Thyroid gland (tissue), 4 donors: Measurements from ENCODE around the gene PLCD1. TPM values are rescaled to one million over a fixed set of nuclear protein-coding genes. Genes with fewer than 3 reads are reported as not detected.
"Not testable (repeated sequence)": the region's sequence is repeated elsewhere in the genome, so short reads cannot be mapped to it uniquely, and the experiment has no call there.

Source experiments
- DNase-seq, 2 donors: peaks; one replicate each; pipeline ENCODE4 v3.0.0-alpha.2; 2019
- H3K27ac ChIP-seq, 3 donors: fragments of 200-600 bp; sonication (generic); 1 replicate in 2 of 3; 2 replicates in 1 of 3; pipeline ENCODE4 v1.5.1; 2016 to 2019; ENCODE audit warnings: mild to moderate bottlenecking in 1 of 3, moderate library complexity in 1 of 3
- H3K27me3 ChIP-seq: fragments of 200-600 bp; sonication (generic); one replicate; pipeline ENCODE4 v1.5.1; 2019
- H3K36me3 ChIP-seq, 2 donors: fragments of 200-600 bp; sonication (generic); one replicate each; pipeline ENCODE4 v1.5.1; 2016 to 2019
- H3K4me1 ChIP-seq, 2 donors: fragments of 200-600 bp; sonication (generic); one replicate each; pipeline ENCODE4 v1.5.1; 2017 to 2019
- H3K4me3 ChIP-seq, 3 donors: fragments of 200-600 bp; sonication (generic); replicated peaks in 1 of 3; 1 replicate in 2 of 3; 2 replicates in 1 of 3; pipeline ENCODE4 v1.5.1; 2016; ENCODE audit warnings: mild to moderate bottlenecking in 1 of 3
- H3K9me3 ChIP-seq: fragments of 200-600 bp; sonication (generic); one replicate; pipeline ENCODE4 v1.5.1; 2017
- CTCF ChIP-seq, 6 experiments: fragments of 200-600 bp in 3 of 6; fragments of 450-650 bp in 3 of 6; sonication (generic) in 3 of 6; IDR thresholded peaks; one replicate each; pipeline ENCODE4 v1.5.1; 2016 to 2019; ENCODE audit warnings: antibody characterized with exemption in 6 of 6, mild to moderate bottlenecking in 2 of 6, inconsistent platforms in 1 of 6, moderate library complexity in 1 of 6
- POLR2A ChIP-seq, 2 donors: fragments of 450-650 bp; IDR thresholded peaks; one replicate each; pipeline ENCODE4 v1.6.1; 2017; ENCODE audit warnings: antibody characterized with exemption in 2 of 2, mild to moderate bottlenecking in 2 of 2, moderate library complexity in 1 of 2
- WGBS, 2 donors: methylation state at CpG; one replicate each; pipeline ENCODE4 v1.1.5; 2017; 5-methylcytosine and 5-hydroxymethylcytosine counted together
- intact Hi-C: fragments of 100-400 bp; cut with DNase I; formaldehyde crosslinking; loops from one replicate; pipeline ENCODE4 v1.15.1; 2023
- total RNA-seq, 4 donors: library from RNA; depleted of rRNA; stranded (reverse); fragments of >200 nt; gene quantifications; one replicate each; pipeline ENCODE4 v1.2.3, GENCODE V29; 2016

The PLCD1 gene
- total RNA-seq, 4 donors from 2014 or later, result 13.8 to 19.9 (median 16.0) TPM

GRCh38 chr3:37973246-37974054 lies 56.0 kb downstream of the PLCD1 start:
- no peak overlapping the region for H3K4me3 ChIP-seq
- no peak overlapping the region for H3K27ac ChIP-seq
- H3K27me3 ChIP-seq, result no peaks in the 10 kb centered on the region
- peaks cover 0 to 7% of the 10 kb centered on the region in 2 donors for H3K4me1 ChIP-seq
- intact Hi-C loops, result no loop called here
- WGBS, 2 donors, result 88 to 91% methylated on average over 12 of the region's 12 CpGs
- peaks cover 0 to 5% of the 10 kb centered on the region in 2 donors for H3K36me3 ChIP-seq
- TF ChIP-seq CTCF (IDR thresholded peaks at IDR 0.05) (no peak), POLR2A (IDR thresholded peaks at IDR 0.05) (no peak)
- no peak for DNase-seq
- H3K9me3 ChIP-seq, result no peaks in the 10 kb centered on the region

GRCh38 chr3:37972056-37972455 lies 57.4 kb downstream of the PLCD1 start:
- H3K27me3 ChIP-seq, H3K27ac ChIP-seq, H3K9me3 ChIP-seq, intact Hi-C loops, H3K4me1 ChIP-seq, H3K36me3 ChIP-seq, H3K4me3 ChIP-seq, DNase-seq: not testable (repeated sequence)
- 92 to 94% methylated on average over 8 of the region's 8 CpGs for WGBS, 2 donors

DNA sequence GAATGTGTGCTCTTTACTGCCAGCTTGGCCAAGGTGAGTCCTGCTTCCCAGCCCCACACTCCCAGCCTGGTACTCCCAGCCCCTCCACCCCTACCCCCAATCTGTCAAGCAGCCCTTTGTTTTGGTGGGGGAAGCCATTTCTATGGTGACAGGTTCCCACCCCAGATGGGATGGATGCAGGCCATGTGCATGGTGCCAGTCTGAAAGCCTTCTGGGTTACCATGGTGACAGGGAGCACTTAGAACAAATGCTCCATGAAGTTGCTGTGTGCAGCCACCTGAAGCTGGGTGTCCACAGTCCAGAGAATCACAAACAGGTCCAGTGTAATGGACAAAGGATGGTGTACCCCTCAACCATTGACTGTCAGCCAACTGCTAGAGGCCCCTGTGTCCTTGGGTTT lies 58.0 kb downstream of the PLCD1 start:
- intact Hi-C loops, result no loop called here
- H3K36me3 ChIP-seq, result peaks cover 0 to 5% of the 10 kb centered on the region in 2 donors
- peaks cover 0 to 7% of the 10 kb centered on the region in 2 donors for H3K4me1 ChIP-seq
- TF ChIP-seq POLR2A (IDR thresholded peaks at IDR 0.05), result no peak
- DNase-seq, result no peak
- no peaks in the 10 kb centered on the region for H3K9me3 ChIP-seq
- no peaks in the 10 kb centered on the region for H3K27me3 ChIP-seq
- no peak overlapping the region for H3K27ac ChIP-seq
- no peak overlapping the region for H3K4me3 ChIP-seq

DNA sequence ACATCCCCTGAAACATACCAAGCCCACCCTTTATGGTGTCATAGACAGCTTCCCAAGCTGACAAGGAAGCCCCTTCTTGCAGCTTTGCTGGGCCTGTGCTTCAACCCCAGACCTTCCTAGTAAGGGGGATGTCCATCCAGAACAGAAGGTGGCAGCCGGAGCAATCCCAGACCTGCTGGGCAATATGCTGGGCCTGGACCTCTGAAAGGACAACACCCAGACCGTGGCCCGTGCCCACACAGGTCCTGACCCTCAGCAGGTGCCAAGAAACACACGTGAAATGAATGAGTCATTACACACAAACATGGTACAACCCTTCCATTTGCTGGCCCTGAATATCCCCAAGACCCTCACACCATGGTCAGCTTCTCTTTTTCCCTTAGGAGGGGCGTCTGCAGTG lies 58.6 kb downstream of the PLCD1 start:
- WGBS, 2 donors, result 93 to 95% methylated on average over 4 to 5 of the region's 5 CpGs

GRCh38 chr3:37969596-37970100 lies 59.8 kb downstream of the PLCD1 start:
- Histone ChIP-seq H3K27ac (no peak overlapping the region), H3K9me3 (no peaks in the 10 kb centered on the region), H3K27me3 (no peaks in the 10 kb centered on the region), H3K4me3 (no peak overlapping the region), H3K36me3 (no peaks in the 10 kb centered on the region), H3K4me1 (peaks cover 0 to 7% of the 10 kb centered on the region in 2 donors)
- DNase-seq, result no peak
- TF ChIP-seq CTCF (IDR thresholded peaks at IDR 0.05) (no peak), POLR2A (IDR thresholded peaks at IDR 0.05) (no peak)
- intact Hi-C loops, result no loop called here
- WGBS, 2 donors, result 70 to 82% methylated on average over 7 of the region's 7 CpGs

More for the DNA sequence above, 58.6 kb downstream of the PLCD1 start:
- H3K36me3 ChIP-seq, result peaks cover 0 to under 1% of the 10 kb centered on the region in 2 donors
- H3K27me3 ChIP-seq, result no peaks in the 10 kb centered on the region
- intact Hi-C loops, result no loop called here
- no peak overlapping the region for H3K27ac ChIP-seq
- H3K4me1 ChIP-seq, result peaks cover 0 to 7% of the 10 kb centered on the region in 2 donors
- no peak for TF ChIP-seq POLR2A (IDR thresholded peaks at IDR 0.05)
- no peak for TF ChIP-seq CTCF (IDR thresholded peaks at IDR 0.05)
- no peak for DNase-seq
- H3K9me3 ChIP-seq, result no peaks in the 10 kb centered on the region
- no peak overlapping the region for H3K4me3 ChIP-seq
